ENCODE measurements around the gene TSPAN17.

Gene TSPAN17

GRCh38 chr5:176624142-176624541, 23.1 kb upstream of the TSPAN17 start:
- Histone ChIP-seq H3K4me1 (ENCODE audit: low read length) (no peaks in the 10 kb centered on the region), H3K4me3 (ENCODE audit: low read length) (no peak overlapping the region), H3K4me2 (ENCODE audit: low read length) (no peak overlapping the region), H4K20me1 (ENCODE audit: insufficient read depth, low read length) (no peaks in the 10 kb centered on the region), H3K27me3 (ENCODE audit: low read depth, low read length) (peaks cover 30% of the 10 kb centered on the region), H3K79me2 (ENCODE audit: low read length) (no peaks in the 10 kb centered on the region), H3K9ac (ENCODE audit: low read length) (no peak overlapping the region), H3K36me3 (replicated peaks; ENCODE audit: low read depth, low read length) (no peaks in the 10 kb centered on the region), H3K9me3 (ENCODE audit: insufficient read depth, low read length) (no peaks in the 10 kb centered on the region), H2AFZ (ENCODE audit: low read depth, low read length) (no peak overlapping the region), H3K27ac (ENCODE audit: low read length) (no peak overlapping the region)
- TF ChIP-seq CTCF (IDR thresholded peaks at IDR 0.05; ENCODE audit: low read depth, low read length) = no peak
- no peak for TF ChIP-seq EZH2phosphoT487 (IDR thresholded peaks at IDR 0.05; ENCODE audit: low read depth)

- no peak overlapping the region for H2AFZ ChIP-seq (ENCODE audit: low read depth, low read length)
- no peak overlapping the region for H3K9ac ChIP-seq (ENCODE audit: low read length)
- H3K27me3 ChIP-seq (ENCODE audit: low read depth, low read length) = peaks cover 34% of the 10 kb centered on the region
- no peak overlapping the region for H3K4me2 ChIP-seq (ENCODE audit: low read length)
- no peaks in the 10 kb centered on the region for H4K20me1 ChIP-seq (ENCODE audit: insufficient read depth, low read length)
- TF ChIP-seq EZH2phosphoT487 (IDR thresholded peaks at IDR 0.05; ENCODE audit: low read depth) = no peak
- TF ChIP-seq CTCF (IDR thresholded peaks at IDR 0.05; ENCODE audit: low read depth, low read length) = no peak
- no peak overlapping the region for H3K27ac ChIP-seq (ENCODE audit: low read length)
- no peaks in the 10 kb centered on the region for H3K36me3 ChIP-seq (replicated peaks; ENCODE audit: low read depth, low read length)
- H3K79me2 ChIP-seq (ENCODE audit: low read length) = no peaks in the 10 kb centered on the region
- H3K4me1 ChIP-seq (ENCODE audit: low read length) = no peaks in the 10 kb centered on the region
- no peaks in the 10 kb centered on the region for H3K9me3 ChIP-seq (ENCODE audit: insufficient read depth, low read length)
- H3K4me3 ChIP-seq (ENCODE audit: low read length) = no peak overlapping the region
These were observed 22.3 kb upstream of the TSPAN17 start for GRCh38 chr5:176624938-176625337.

GRCh38 chr5:176625512-176625911, 21.8 kb upstream of the TSPAN17 start:
- Histone ChIP-seq H3K27ac (ENCODE audit: low read length) (no peak overlapping the region), H3K79me2 (ENCODE audit: low read length) (no peaks in the 10 kb centered on the region), H3K4me2 (ENCODE audit: low read length) (no peak overlapping the region), H3K27me3 (ENCODE audit: low read depth, low read length) (peaks cover 38% of the 10 kb centered on the region), H3K9ac (ENCODE audit: low read length) (no peak overlapping the region), H3K4me1 (ENCODE audit: low read length) (no peaks in the 10 kb centered on the region), H4K20me1 (ENCODE audit: insufficient read depth, low read length) (no peaks in the 10 kb centered on the region), H3K9me3 (ENCODE audit: insufficient read depth, low read length) (no peaks in the 10 kb centered on the region), H2AFZ (ENCODE audit: low read depth, low read length) (no peak overlapping the region), H3K36me3 (replicated peaks; ENCODE audit: low read depth, low read length) (no peaks in the 10 kb centered on the region), H3K4me3 (ENCODE audit: low read length) (no peak overlapping the region)
- no peak for TF ChIP-seq EZH2phosphoT487 (IDR thresholded peaks at IDR 0.05; ENCODE audit: low read depth)
- TF ChIP-seq CTCF (IDR thresholded peaks at IDR 0.05; ENCODE audit: low read depth, low read length) = no peak

- H3K4me3 ChIP-seq (ENCODE audit: low read length) = no peak overlapping the region
- H2AFZ ChIP-seq (ENCODE audit: low read depth, low read length) = no peak overlapping the region
- H3K79me2 ChIP-seq (ENCODE audit: low read length) = no peaks in the 10 kb centered on the region
- no peak overlapping the region for H3K4me2 ChIP-seq (ENCODE audit: low read length)
- no peak overlapping the region for H3K9ac ChIP-seq (ENCODE audit: low read length)
- H3K9me3 ChIP-seq (ENCODE audit: insufficient read depth, low read length) = no peaks in the 10 kb centered on the region
- H4K20me1 ChIP-seq (ENCODE audit: insufficient read depth, low read length) = no peaks in the 10 kb centered on the region
- H3K27ac ChIP-seq (ENCODE audit: low read length) = no peak overlapping the region
- H3K36me3 ChIP-seq (replicated peaks; ENCODE audit: low read depth, low read length) = no peaks in the 10 kb centered on the region
- peaks cover 4% of the 10 kb centered on the region; the same call in 1 of the 2 replicates for H3K4me1 ChIP-seq (ENCODE audit: low read length)
- TF ChIP-seq EZH2phosphoT487 (IDR thresholded peaks at IDR 0.05; ENCODE audit: low read depth) = no peak
- TF ChIP-seq CTCF (IDR thresholded peaks at IDR 0.05; ENCODE audit: low read depth, low read length) = no peak
- peaks cover 45% of the 10 kb centered on the region for H3K27me3 ChIP-seq (ENCODE audit: low read depth, low read length)
These were observed 21.1 kb upstream of the TSPAN17 start for GRCh38 chr5:176625966-176626875.
